HepG2 (cell line): ENCODE measurements around the gene MC1R. TPM values are rescaled to one million over a fixed set of nuclear protein-coding genes. Genes with fewer than 3 reads are reported as not detected.
A peak's percentile ranks its signal among the peaks of the same experiment; 100 is the strongest.

Source experiments
- CENPX ChIP-seq: sonication (generic); formaldehyde crosslinking; IDR thresholded peaks from 2 replicates; pipeline ENCODE4 v1.9.0; 2021; ENCODE audit warnings: mild to moderate bottlenecking, missing genetic modification reagents, moderate library complexity
- MED8 ChIP-seq: sonication (generic); formaldehyde crosslinking; IDR thresholded peaks from 2 replicates; pipeline ENCODE4 v1.8.1; 2023; ENCODE audit warnings: mild to moderate bottlenecking, missing genetic modification reagents; ENCODE audit not compliant: insufficient replicate concordance
- NFATC3 ChIP-seq: sonication (generic); formaldehyde crosslinking; IDR thresholded peaks from 2 replicates; pipeline ENCODE4 v1.5.1; 2020; ENCODE audit warnings: mild to moderate bottlenecking, missing genetic modification reagents
- NFIB ChIP-seq: sonication (generic); formaldehyde crosslinking; IDR thresholded peaks from 2 replicates; pipeline ENCODE4 v1.9.0; 2021; ENCODE audit warnings: missing genetic modification reagents, mild to moderate bottlenecking, borderline replicate concordance
- NR2C2 ChIP-seq: sonication (generic); formaldehyde crosslinking; IDR thresholded peaks from 2 replicates; pipeline ENCODE4 v1.4.0; 2020; ENCODE audit warnings: missing genetic modification reagents, mild to moderate bottlenecking, moderate library complexity, borderline replicate concordance
- RBFOX2 ChIP-seq: fragments of 200-400 bp; formaldehyde crosslinking; IDR thresholded peaks from 2 replicates; pipeline ENCODE4 v1.6.1; 2017; ENCODE audit warnings: low read depth, mild to moderate bottlenecking, low read length
- REXO4 ChIP-seq: sonication (generic); formaldehyde crosslinking; IDR thresholded peaks from 2 replicates; pipeline ENCODE4 v1.8.0; 2022; ENCODE audit warnings: missing genetic modification reagents, mild to moderate bottlenecking, borderline replicate concordance
- SP2 ChIP-seq: sonication (generic); formaldehyde crosslinking; IDR thresholded peaks from 2 replicates; pipeline ENCODE4 v1.5.1; 2020; ENCODE audit warnings: mild to moderate bottlenecking, missing genetic modification reagents
- SRF ChIP-seq: IDR thresholded peaks from 2 replicates; pipeline ENCODE4 v1.6.1; 2011; ENCODE audit warnings: mild to moderate bottlenecking, low read depth, low read length, moderate library complexity
- ZBTB20 ChIP-seq: sonication (generic); formaldehyde crosslinking; IDR thresholded peaks from 2 replicates; pipeline ENCODE4 v1.8.1; 2023; ENCODE audit warnings: missing genetic modification reagents, low read depth, mild to moderate bottlenecking, borderline replicate concordance
- ZFP82 ChIP-seq: sonication (generic); formaldehyde crosslinking; IDR thresholded peaks from 2 replicates; pipeline ENCODE4 v1.5.1; 2020; ENCODE audit warnings: mild to moderate bottlenecking, missing genetic modification reagents, borderline replicate concordance
- ZNF496 ChIP-seq: sonication (generic); formaldehyde crosslinking; IDR thresholded peaks from 2 replicates; pipeline ENCODE4 v1.8.1; 2023; ENCODE audit warnings: mild to moderate bottlenecking, moderate library complexity, missing genetic modification reagents; ENCODE audit not compliant: insufficient replicate concordance
- ZNF747 ChIP-seq: sonication (generic); formaldehyde crosslinking; IDR thresholded peaks from 2 replicates; pipeline ENCODE4 v1.8.1; 2023; ENCODE audit warnings: missing genetic modification reagents, mild to moderate bottlenecking, borderline replicate concordance
- ZNF761 ChIP-seq: sonication (generic); formaldehyde crosslinking; conservative IDR thresholded peaks from 2 replicates; pipeline ENCODE4 v1.4.0; 2020; ENCODE audit warnings: mild to moderate bottlenecking, missing genetic modification reagents
- polyA plus RNA-seq, 8 experiments: library from polyadenylated mRNA; depleted of rRNA in 3 of 8; stranded (reverse) in 7 of 8; unstranded in 1 of 8; fragments of >200 nt; fragmentation: Illumina TruSeq in 4 of 8; extraction: Trizol in 4 of 8; gene quantifications; 2 replicates each; pipeline versions ENCODE4 v1.2.1 to v1.2.3, GENCODE V29; 2011 to 2016; ENCODE audit warnings: low read depth in 4 of 8, missing spikeins in 1 of 8, mixed read lengths in 1 of 8; ENCODE audit not compliant: insufficient read depth in 1 of 8
- total RNA-seq, 5 experiments: library from RNA; depleted of rRNA; stranded (reverse); fragments of >200 nt; fragmentation: Illumina TruSeq; extraction: Trizol; gene quantifications; 2 replicates each; pipeline ENCODE4 v1.2.3, GENCODE V29; 2016; ENCODE audit warnings: low read depth in 1 of 5
- TF ChIP-seq, protein P1 (sequence below): sonication (generic); formaldehyde crosslinking; IDR thresholded peaks from 2 replicates; pipeline ENCODE4 v1.4.0; 2020; ENCODE audit warnings: missing genetic modification reagents, borderline replicate concordance
- TF ChIP-seq, protein P2 (sequence below): sonication (generic); formaldehyde crosslinking; IDR thresholded peaks from 2 replicates; pipeline ENCODE4 v1.4.0; 2020; ENCODE audit warnings: missing genetic modification reagents, mild to moderate bottlenecking, borderline replicate concordance
- TF ChIP-seq, protein P3 (sequence below): sonication (generic); formaldehyde crosslinking; IDR thresholded peaks from 2 replicates; pipeline ENCODE4 v1.4.0; 2020; ENCODE audit warnings: missing genetic modification reagents; ENCODE audit errors: not compliant biosample characterization
- TF ChIP-seq, protein P4 (sequence below): sonication (generic); formaldehyde crosslinking; IDR thresholded peaks from 2 replicates; pipeline ENCODE4 v1.4.0; 2020; ENCODE audit warnings: missing genetic modification reagents, borderline replicate concordance

Gene MC1R
- total and polyA plus RNA-seq, 2 of the 13 experiments (the other 11 are each of a cell fraction or from before 2014, with no cell fraction given): 9.1 to 14.8 TPM

DNA sequence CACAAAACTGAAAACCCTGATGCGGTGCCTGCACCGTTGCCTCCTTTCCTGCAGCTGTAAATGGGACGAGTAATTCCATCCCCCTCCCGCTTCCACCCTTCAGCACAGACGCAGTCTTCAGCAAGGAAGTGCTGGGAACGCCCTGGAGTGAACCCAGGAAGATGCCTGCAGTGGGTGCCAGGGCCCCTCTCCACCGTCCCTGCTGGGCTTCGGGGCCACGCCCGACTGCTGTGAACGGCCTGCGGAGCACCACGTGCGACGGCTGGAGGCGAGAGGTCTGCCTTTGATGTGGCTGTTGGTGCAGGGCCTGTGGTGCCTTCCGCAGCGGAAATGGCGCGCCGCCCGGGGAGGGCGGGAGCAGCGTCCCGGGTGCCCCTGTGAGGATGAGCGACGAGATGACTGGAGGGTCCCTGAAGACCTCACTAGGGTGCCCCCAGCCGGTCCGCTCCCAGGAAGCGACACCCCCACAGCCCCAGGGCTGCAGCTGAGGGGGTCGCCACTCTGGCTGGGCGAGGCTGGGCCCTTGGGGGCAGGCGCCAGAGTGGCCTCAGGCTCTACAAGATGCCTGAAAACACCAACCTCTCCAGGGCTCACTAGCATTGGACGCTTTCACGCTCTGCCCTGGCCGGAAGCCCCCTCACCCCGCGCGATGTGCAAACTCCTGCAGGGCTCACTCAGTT lies 749 bp upstream of the MC1R start (continued):
- TF ChIP-seq REXO4 (CRISPR knock-in tag): no peak
- TF ChIP-seq CENPX (CRISPR knock-in tag): no peak
- TF ChIP-seq, protein P1, sequence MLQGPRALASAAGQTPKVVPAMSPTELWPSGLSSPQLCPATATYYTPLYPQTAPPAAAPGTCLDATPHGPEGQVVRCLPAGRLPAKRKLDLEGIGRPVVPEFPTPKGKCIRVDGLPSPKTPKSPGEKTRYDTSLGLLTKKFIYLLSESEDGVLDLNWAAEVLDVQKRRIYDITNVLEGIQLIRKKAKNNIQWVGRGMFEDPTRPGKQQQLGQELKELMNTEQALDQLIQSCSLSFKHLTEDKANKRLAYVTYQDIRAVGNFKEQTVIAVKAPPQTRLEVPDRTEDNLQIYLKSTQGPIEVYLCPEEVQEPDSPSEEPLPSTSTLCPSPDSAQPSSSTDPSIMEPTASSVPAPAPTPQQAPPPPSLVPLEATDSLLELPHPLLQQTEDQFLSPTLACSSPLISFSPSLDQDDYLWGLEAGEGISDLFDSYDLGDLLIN: peak; percentile 93; the same call in 1 of the 2 replicates
- TF ChIP-seq ZNF496 (CRISPR knock-in tag): peak; percentile 33
- TF ChIP-seq, protein P2, sequence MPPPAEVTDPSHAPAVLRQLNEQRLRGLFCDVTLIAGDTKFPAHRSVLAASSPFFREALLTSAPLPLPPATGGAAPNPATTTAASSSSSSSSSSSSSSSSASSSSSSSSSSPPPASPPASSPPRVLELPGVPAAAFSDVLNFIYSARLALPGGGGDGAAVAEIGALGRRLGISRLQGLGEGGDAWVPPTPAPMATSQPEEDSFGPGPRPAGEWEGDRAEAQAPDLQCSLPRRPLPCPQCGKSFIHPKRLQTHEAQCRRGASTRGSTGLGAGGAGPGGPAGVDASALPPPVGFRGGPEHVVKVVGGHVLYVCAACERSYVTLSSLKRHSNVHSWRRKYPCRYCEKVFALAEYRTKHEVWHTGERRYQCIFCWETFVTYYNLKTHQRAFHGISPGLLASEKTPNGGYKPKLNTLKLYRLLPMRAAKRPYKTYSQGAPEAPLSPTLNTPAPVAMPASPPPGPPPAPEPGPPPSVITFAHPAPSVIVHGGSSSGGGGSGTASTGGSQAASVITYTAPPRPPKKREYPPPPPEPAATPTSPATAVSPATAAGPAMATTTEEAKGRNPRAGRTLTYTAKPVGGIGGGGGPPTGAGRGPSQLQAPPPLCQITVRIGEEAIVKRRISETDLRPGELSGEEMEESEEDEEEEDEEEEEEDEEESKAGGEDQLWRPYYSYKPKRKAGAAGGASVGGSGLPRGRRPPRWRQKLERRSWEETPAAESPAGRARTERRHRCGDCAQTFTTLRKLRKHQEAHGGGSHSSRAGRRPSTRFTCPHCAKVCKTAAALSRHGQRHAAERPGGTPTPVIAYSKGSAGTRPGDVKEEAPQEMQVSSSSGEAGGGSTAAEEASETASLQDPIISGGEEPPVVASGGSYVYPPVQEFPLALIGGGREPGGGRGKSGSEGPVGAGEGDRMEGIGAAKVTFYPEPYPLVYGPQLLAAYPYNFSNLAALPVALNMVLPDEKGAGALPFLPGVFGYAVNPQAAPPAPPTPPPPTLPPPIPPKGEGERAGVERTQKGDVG: peak; percentile 87; the same call in 1 of the 2 replicates
- TF ChIP-seq RBFOX2: peak; percentile 93
- TF ChIP-seq ZBTB20 (CRISPR knock-in tag): peak; percentile 97; the same call in 1 of the 2 replicates
- TF ChIP-seq SRF: no peak
- peak; percentile 95 for TF ChIP-seq ZNF761 (CRISPR knock-in tag)
- TF ChIP-seq NFATC3 (CRISPR knock-in tag): peak; percentile 97
- TF ChIP-seq SP2: peak; percentile 64; the same call in 1 of the 2 replicates
- TF ChIP-seq, protein P3, sequence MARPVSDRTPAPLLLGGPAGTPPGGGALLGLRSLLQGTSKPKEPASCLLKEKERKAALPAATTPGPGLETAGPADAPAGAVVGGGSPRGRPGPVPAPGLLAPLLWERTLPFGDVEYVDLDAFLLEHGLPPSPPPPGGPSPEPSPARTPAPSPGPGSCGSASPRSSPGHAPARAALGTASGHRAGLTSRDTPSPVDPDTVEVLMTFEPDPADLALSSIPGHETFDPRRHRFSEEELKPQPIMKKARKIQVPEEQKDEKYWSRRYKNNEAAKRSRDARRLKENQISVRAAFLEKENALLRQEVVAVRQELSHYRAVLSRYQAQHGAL (CRISPR knock-in tag): peak; percentile 98
- TF ChIP-seq, protein P4, sequence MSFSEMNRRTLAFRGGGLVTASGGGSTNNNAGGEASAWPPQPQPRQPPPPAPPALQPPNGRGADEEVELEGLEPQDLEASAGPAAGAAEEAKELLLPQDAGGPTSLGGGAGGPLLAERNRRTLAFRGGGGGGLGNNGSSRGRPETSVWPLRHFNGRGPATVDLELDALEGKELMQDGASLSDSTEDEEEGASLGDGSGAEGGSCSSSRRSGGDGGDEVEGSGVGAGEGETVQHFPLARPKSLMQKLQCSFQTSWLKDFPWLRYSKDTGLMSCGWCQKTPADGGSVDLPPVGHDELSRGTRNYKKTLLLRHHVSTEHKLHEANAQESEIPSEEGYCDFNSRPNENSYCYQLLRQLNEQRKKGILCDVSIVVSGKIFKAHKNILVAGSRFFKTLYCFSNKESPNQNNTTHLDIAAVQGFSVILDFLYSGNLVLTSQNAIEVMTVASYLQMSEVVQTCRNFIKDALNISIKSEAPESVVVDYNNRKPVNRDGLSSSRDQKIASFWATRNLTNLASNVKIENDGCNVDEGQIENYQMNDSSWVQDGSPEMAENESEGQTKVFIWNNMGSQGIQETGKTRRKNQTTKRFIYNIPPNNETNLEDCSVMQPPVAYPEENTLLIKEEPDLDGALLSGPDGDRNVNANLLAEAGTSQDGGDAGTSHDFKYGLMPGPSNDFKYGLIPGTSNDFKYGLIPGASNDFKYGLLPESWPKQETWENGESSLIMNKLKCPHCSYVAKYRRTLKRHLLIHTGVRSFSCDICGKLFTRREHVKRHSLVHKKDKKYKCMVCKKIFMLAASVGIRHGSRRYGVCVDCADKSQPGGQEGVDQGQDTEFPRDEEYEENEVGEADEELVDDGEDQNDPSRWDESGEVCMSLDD (CRISPR knock-in tag): peak; percentile 94
- peak; percentile 36; the same call in 1 of the 2 replicates for TF ChIP-seq ZFP82 (CRISPR knock-in tag)
- no peak for TF ChIP-seq NFIB (CRISPR knock-in tag)
- TF ChIP-seq ZNF747 (CRISPR knock-in tag): peak; percentile 100
- TF ChIP-seq NR2C2 (CRISPR knock-in tag): peak; percentile 72
- TF ChIP-seq MED8 (CRISPR knock-in tag): peak; percentile 82
